GM21786 (cell line): ENCODE data around the gene PTPRE.

Experiments
- ATAC-seq: cut with Tn5 transposase; IDR thresholded peaks from one replicate; pipeline ENCODE4 v1.9.1; 2021; ENCODE audit not compliant: unreplicated experiment

The PTPRE gene, protein sequence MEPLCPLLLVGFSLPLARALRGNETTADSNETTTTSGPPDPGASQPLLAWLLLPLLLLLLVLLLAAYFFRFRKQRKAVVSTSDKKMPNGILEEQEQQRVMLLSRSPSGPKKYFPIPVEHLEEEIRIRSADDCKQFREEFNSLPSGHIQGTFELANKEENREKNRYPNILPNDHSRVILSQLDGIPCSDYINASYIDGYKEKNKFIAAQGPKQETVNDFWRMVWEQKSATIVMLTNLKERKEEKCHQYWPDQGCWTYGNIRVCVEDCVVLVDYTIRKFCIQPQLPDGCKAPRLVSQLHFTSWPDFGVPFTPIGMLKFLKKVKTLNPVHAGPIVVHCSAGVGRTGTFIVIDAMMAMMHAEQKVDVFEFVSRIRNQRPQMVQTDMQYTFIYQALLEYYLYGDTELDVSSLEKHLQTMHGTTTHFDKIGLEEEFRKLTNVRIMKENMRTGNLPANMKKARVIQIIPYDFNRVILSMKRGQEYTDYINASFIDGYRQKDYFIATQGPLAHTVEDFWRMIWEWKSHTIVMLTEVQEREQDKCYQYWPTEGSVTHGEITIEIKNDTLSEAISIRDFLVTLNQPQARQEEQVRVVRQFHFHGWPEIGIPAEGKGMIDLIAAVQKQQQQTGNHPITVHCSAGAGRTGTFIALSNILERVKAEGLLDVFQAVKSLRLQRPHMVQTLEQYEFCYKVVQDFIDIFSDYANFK

DNA sequence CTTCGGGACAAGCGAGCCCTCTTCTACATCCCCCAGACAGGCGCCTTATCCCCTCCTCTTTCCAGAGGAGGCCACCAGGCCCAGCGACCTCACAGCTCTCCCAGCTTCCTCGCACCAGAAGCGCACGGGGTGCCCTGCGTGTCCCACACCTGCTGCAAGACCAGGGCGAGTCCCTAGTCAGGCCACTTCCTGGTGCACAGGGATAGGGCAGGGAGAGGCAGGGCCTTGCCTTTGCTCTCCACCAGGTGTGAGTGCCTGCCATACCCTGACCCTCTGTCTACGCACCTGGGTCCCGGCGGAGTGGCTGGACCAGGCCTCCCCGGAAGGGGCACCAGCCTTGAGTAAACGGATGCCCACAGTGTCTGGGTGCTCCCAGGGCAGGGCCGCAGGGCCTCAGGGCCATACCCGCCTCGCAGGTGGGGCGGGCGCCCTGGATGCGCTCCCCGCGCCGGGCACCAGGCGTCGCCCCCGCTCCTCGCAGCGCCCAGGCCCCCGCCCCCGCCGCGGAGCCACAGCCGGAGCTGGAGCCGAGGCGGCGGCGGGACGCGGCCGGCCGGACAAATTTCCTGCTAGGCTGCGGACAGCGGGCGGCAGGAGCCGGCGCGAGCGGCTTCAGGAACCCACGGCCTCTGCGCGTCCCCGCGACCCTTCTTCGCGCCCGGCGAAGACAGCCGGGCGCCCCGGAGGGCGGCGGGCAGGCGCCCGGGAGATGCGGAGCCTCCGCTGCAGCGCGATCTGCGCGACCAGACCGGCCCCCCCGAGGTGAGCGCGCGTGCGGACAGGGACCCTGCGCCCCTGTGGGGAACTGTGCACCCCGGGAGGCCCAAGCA is at the start of gene PTPRE:
TSS of gene PTPRE (plus strand) at position 556 of the 830 bp plus-strand sequence. CDS start 133,779 bp downstream, outside the sequence.
- ATAC-seq, result peak; percentile 83

DNA sequence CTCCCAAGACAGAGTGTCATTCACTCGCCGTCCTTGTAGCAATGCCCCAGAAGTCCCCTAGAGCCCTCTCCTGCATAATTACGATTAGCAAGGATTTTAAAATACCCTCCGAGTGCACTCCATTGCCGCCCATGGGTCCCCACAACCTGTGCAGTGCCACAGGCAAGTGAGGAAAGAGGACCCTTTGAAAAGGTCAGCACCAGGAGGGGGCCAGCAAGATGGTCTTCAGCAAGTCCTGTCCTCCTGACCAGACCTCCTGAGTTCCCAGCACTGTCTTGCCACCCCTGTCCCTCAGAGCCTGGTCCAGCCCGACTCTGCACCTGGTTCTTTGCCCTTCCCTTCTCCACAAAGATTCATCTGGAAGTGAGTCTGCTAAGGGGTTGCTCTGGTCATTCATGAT is 46.3 kb upstream of the PTPRE start:
- ATAC-seq, result no peak

DNA sequence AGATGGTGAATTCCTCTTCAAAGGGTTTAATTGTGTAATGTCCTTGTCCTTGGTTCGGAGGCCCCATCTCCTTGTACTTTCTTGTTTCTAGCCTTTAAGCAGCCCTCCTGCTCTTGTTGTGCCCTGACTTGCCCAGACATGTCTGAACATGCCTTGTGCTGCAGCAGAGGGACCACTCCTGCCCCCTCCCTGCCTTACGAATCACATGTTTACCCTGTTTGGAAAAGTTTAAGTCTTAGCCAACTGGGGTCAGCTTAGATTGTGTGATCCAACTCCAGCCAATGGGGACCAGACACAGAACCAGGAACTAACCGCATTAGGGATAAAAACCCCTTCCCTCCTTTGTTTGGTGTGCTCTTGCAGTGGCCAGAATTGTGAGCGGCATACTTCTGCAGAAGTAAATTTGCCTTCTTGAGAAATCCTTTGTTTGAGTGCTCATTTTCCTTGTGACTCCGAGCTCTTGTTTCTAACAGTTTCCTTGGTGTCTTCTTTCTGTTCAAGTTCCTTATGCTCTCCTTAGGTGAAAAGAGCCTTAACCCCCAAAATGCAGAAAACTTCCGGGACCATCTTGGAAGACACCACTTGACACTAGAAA is 43.6 kb upstream of the PTPRE start:
- no peak for ATAC-seq

DNA sequence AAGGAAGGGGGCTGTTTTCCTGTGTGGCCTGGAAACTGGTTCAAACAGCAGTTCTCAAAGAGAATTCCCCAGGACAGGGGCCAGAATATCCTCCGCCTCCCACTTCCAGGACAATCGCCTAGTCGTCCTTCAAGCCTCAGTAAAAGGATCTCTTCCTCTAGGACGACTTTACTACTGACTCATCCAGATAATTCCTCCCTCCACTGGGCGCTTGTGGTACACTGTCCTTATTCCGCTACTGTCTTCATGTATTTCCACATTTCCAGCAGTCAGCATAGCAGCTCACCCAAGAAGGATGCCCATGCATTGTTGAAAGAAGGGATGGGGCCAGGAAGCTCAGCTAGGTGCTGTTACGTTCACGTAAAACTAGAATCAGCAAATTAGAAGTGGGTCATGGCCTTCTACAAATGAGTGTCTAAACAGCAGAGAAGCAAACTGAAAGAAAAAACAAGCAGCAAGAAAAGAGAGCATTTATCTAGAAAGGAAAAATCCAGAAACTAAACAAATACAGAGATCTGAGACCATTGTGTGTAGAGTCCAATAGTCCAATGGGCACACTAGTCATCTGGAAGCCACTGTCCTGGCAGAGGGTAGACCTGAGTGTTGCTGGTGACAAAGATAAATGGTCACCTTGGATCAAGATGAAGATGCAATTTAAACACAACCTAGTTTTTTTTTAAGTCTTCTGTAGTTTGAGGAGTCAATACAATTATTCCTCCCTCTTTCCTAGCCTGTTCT is 40.5 kb upstream of the PTPRE start:
- no peak for ATAC-seq

DNA sequence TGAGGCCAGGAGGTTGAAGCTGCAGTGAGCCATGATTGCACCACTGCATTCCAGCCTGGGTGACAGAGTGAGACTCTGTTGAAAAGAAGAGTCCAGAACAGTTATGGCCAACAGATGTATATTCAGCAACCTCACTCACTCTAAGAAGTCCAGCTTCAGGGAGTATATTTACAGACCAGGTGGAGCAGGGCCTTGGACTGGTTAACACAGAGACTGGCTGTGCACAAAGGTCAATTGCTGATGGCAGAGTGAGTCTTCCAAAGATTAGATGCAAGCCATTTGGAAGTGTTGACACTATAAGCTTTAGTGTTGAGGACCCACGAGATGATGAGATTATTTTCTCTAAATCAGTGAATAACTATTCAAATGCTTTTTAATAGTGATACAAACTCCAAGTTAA is 39.1 kb upstream of the PTPRE start:
- ATAC-seq, result no peak

DNA sequence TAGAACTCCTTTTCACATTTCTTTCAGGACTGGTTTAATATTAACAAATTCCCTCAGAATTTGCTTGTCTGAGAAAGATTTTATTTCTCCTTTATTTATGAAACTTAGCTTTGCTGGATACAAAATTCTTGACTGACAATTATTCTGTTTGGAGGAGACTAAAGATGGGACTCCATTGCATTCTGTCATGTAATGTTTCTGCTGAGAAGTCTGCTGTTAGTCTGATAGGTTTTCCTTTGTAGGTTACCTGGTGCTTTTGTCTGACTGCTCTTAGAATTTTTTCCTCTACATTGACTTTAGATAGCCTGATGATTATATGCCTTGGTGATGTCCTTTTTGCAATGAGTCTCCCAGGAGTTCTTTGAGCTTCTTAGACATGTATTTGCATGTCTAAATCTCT is 37.6 kb upstream of the PTPRE start:
- ATAC-seq, result no peak

DNA sequence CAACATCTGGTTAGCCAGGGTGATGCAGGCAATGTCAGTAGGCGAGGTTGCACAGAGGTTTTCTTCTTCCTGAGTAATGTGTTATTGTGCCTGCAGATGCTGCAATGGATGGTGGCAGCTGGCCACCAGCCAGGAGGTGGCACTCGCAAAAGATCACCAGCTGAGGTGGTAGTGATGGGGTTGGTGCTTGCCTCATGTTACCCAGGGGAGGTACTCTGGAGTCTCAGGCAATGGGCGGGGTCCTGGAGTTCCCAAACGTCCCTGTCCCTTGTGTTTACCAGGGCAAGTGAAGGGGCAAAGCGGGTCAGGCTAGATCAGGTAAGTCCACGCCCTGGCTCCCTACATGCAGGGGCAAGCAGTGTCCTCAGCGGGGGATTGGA is 35.3 kb upstream of the PTPRE start:
- no peak for ATAC-seq

DNA sequence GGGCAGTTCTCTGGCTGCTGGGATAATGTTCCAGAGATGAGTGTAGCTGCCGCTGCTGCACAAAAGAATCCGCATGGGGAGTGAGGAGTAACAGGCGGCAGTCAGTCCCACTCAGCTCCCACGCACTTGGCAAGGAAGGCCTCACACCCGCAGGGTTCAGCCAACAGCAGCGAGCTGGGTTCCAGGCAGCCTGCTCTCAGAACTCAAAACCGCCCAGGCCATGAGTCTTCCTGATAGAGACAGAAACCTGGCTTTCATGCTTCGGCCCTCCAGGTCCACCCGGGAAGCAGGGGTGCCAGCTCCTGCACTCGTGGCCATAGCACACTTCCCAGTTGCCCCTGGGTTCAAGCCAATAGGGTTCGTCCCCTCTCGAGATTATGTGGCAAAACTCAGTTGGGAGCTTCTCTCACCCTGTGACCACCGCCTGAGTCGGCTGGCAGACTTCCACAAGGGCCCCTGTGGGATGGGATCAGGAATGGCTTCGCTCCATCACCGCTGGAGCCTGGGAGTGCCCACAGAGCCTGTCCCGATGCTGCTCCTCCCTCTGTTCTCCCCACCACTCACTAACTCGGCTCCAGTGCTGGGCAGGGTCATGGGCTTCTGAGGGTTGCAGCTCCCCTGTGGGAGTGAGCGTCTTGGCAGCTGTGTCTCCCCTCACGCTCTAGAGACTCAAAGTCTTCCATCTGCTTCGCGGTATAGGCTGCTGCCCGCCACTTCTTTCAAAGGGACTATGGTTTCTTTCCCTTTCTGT is 34.7 kb upstream of the PTPRE start:
- no peak for ATAC-seq

DNA sequence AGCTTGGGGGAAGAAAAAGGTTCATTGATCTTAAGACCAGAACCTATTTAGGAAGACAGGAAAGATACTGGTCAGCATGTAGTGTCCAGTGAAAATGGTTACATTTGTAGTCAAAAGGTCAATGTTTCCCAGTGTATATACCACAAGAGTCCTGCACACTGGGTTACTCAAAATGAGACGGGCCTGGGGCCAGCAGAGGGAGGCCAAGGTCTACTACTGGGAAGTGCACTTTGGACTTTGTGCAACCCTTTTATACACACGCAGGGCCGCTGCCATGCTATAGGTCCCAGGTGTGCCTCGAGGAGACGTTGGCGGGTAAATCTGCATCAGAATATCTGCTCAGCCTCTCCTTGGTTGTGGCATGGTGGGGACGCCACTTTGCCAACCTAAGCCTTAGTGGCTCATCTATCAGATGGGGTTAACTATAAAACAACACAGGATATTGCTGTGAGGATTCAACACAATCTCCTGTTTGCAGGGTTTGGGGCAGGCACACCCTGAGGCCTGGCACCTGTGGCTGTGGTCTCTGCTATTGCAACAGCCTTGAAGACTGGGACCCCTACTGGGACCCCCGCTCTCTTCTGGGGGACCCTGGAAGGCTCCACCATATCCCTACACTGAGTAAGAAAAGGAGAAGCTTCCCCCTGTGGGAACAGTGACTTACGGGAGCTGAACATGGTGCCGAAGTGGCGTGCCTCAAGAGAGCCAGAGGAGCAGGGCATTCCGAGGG is 33.9 kb upstream of the PTPRE start:
- ATAC-seq, result no peak

DNA sequence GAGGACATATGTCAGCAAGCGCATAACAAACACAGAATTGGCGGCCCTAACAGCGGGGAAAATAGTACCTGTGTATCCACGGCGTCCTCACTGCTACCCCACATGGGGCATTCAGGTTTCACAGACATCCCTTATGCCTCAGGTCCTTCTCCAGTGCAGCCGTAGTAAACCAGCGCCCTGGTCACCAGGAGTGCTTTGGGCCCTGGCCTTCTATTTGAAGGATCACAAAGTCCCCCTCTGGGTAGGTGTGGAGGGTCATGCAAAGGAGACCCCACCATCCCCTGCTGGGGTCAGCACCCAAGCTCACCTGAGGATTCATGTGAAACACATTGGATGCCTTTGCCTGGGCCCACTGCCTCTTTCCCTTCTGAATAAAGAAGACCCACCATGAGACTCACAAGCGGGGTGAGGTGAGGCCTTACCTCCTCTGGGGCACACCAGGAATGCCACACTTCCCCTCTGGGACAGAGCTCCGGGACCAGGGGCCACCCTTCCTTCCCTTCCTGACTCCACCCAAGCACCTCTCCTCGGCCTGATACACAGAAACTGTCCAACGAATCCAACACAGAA is 32.9 kb upstream of the PTPRE start:
- ATAC-seq, result no peak

DNA sequence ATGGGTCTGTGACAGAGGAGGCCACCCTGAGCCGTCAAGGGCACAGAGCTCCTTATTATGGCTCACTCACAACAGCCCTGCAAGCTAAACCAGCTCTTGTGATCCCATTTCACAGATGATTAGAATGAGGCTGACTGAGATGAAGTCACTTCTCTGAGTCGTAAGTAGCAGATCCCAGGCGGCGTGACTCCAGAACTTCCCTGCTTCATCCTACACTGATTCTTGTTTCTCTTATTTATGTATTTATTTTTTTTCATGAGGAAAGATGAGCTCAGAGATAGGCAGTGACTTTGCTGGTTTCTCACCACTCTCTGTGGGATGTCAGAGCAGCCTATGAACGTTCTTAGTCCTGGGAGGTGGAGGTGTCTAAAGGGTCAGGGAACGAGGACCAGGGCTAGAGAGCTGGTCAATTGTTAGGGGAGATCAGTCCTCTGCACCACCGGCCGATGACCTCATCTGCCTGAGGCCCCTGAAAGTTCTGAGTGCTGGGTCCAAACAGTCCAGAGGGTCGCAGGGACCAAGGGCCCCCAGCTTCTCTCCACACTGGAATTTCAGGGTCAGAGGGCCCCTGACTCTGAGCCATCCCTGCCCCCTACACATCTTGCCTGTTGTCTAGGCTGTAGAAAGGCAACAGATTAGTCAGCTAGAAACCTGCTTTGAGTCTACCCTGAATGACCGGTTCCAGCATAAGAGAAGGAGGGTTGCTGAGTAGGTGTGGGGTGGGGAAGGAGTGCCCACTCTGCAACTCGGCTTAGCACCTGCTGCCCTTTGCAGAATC is 32.0 kb upstream of the PTPRE start:
- ATAC-seq, result no peak

DNA sequence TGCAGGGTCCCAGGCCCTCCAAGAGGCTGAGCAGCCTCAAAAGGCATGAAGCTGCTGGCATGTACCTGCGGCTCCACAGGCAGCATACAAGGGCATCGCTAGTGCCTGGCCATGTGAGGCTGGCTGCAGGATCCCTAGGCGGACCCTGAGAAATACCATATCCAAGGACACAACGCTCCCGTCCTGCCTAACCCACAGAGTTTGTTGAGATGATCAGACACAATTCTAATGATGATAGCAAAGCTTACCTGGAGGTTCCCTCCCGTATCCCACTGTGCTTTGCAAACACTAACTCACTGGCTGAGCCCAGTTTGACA is 31.5 kb upstream of the PTPRE start:
- ATAC-seq, result no peak

DNA sequence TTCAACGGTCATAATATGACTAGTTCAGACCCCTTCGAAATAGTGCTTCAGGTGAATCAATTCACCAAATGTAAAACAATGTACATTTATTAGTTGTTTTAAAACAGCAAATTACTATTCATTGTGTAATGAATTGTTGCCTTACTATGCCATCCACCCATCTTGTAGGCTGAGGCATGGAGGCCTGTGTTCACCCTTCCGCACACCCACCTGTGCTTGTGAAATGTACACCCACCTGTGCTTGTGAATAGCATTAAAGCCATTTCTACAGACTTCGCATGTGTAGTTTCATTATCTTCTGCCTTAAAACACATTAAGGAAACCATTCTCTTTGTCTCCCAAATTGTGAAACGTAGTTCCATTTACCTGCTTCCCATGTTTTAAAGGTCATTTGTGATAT is 31.0 kb upstream of the PTPRE start:
- no peak for ATAC-seq

DNA sequence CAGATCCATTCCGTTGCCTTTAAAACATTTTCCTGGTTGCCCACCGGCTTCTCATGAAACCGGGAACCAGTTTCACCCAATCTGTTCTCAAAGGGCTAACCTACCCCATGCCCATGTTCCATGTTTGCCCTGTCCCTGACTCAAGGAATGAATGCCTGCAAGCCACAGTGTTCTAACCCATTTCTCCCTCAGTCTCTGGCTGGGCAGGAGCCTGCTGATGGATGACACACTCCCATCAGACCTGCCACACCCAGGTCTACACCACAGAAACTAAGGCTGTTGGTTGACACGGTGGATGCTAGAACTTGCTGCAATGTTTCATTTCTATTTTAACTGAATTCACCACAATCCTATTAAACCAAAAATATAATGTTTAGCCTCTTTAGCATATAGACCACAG is 29.8 kb upstream of the PTPRE start:
- ATAC-seq, result no peak

DNA sequence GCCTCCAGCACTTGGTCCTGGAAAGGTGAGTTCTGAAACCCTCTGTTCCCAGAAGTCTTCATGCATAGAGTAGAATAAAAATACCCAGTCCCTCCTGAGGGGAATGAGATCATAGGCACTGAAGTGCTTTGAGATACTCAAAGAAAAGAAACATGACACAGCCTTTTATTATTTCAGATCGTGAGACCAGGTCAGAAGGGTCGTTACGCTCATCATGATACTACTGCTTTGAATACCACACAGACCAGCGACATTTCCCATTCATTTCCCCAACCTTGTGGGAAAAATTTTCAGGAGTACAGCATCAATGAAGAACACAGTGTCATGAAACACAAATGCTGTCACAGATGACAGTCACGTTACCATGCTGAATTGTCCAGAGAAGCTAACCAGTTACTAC is 29.2 kb upstream of the PTPRE start:
- ATAC-seq, result no peak

DNA sequence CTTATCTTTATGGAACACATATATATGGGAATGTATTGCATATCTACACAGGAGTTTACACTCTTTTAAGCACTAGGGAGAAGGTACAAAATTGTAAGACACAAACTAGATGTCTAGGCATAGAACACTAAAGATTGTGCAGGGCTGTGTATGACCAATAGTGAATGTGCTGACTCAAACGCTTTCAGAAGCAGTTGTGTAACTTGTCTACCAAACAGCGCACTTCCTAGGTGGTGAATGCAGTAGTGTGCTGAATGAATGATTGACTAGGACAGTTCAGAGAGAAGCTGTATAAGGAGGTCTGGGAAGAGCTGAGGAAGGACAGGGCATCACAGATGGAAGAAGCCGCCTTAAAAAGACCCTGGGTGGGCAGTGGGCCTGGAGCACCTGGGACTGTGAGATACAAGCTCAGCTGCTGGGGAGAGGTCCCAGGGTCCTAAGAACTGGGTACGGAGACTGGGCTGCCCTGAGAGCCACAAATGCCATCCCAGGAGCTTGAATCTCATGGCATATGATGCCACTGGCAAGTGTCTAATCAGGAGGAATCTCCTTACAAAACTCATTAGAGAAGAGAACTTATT is 28.3 kb upstream of the PTPRE start:
- ATAC-seq, result no peak

DNA sequence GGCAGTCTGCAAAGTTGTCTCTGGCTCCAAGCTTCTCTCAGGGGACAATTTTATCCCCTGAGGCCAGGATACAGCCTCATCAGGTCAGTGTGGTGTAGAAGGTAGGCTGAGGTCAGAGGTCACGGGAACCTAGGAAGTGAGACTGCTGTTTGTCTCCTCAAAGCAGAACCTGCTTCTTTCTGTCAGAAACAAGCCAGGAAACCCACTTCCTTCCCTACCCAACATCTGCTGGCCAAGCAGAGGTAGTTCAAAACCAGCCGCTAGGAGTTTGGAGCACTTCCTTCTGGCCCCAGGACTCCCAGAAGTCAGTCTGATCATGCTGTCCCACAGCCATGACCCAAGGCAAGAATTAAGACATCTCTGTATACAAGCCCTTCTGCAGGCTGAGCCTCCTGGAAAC is 26.3 kb upstream of the PTPRE start:
- no peak for ATAC-seq

DNA sequence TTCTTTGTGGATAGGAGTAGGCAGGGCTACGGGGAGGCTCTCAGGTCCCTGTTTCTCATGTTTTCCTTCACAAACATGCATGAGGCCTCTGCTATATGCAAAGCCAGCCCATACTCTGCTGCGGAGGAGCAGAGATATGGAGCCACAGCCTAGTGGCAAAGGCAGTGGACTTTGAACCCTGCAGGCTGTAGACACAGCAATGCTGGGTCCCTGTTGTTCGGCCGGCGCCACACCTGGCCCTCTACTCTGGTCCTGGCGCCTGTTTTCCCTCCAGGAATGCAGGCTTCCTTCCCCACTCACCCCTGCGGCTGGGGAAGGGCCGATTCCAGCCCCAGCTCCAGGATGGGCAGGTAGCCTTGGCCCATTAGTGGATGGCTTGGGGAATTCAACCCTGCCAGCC is 25.6 kb upstream of the PTPRE start:
- no peak for ATAC-seq
